GM15510 (cell line): ENCODE measurements around the gene ABHD2.

Experiments used
- POLR2A ChIP-seq: IDR thresholded peaks from 3 replicates; pipeline ENCODE4 v1.6.1; 2011; ENCODE audit warnings: borderline replicate concordance; ENCODE audit not compliant: insufficient read length; ENCODE audit errors: extremely low read depth

ABHD2 gene

DNA sequence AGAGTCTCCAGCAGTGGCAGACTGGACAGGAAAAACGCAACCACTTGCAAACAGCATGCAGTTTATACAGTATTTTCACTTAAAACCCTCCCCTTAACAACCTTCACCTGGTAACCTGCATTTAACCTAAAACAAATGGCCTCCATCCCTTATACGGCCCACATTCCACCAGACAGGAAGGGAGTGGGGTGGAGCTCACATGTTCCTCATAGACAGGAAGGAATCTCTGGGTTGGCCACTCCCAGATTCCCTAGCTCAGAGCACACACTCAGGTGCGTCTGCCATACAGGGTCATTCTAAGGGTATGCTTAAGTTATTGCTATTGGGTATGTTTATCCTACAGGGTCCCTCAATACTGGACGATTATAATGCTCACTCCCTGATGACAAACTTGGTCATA, 16.8 kb upstream of the ABHD2 start:
- TF ChIP-seq POLR2A: no peak

DNA sequence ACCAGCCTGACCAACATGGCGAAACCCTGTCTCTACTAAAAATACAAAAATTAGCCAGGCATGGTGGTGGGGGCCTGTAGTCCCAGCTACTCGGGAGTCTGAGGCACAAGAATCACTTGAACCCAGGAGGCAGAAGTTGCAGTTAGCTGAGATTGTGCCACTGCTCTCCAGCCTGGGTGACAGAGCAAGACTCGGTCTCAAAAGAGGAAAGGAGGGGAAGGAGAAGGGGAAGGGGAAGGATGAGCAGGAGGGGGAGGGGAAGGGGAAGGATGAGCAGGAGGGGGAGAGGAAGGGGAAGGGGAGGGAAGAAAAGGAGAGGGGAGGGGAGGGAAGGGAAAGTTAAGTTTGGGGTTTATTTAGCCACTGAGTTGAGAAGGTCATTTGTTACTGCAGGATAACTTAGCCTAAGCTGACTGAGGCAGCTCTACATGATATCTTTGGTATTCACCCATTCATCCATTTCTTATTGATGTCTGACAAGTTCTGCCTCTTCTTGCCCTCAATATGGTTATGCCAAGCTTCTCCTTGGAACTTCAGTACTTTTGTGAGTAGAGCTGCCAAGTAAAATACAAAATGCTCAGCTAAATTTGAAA, 15.9 kb upstream of the ABHD2 start:
- no peak for TF ChIP-seq POLR2A

DNA sequence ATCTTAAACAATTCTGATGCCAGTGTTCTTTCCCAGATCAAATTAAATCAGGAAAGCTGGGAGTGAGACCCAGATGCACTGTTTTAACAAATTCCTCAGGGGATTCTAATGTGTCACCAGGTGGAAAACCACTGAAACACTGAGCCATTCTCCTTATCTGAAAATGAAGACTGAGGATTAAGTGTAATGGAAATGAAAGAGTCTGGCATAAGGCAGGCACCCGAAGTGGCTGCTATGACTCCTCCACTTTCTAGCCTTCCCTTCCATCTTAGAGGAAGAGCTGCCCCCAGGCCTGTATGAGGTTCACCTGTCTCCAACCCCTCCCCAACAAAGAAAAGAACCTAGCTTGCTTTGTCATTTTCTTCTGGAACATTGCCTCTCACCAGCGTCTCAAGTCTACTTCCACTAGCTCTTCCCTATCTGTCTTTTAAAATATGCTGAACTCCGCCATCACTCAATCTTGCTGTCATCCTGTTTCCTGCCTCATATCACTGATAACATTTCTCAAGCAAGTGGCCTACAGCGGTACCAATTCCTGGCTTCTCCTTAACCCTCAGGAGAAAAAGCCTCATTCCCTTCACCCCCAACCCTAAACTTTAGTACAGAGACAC, 13.7 kb upstream of the ABHD2 start:
- no peak for TF ChIP-seq POLR2A

DNA sequence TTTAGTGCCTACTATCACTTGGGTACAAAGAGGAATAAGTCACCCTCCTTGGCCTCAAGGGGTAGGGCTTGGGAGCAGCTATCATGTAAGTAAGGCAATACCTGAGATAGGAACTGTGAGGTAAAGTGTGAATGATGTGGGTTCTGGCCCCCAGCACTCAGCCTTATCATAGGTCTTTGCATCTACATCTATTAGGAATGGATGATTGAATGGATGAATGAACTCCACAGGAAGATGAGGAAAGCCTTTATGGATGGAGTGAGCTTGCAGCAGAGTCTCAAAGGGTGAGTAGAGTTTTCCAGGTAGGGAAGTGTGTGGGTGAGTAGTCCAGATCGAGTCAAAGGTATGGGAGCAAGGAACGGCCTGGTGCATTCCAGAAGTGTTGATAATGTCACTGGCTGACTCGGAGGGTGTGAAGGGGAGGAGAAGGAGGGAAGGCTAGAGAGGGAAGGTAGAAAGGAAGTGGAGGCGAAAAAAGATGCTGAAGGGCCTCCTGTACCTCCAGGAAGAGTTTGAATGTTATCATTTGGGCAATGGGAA, 13.1 kb upstream of the ABHD2 start:
- TF ChIP-seq POLR2A: no peak

DNA sequence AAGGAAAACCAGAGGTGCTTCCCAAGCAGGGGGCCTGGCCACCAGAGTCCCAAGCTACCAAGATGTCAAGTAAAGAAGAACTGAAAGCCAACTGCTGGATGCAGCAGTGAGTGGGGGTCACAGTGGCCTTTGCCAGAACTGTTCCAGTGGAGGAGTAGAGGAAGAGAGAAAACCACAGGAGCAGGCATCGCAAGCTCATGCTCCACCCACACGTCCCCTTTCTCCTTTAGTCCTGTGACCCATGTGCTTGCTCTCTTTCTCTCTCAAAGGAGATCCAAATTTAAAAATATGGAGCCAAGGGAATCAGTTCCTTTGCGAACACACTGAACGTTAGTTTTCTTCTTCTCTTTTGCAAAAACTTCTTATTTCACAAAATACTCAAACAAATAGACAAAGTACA, 12.4 kb upstream of the ABHD2 start:
- no peak for TF ChIP-seq POLR2A

DNA sequence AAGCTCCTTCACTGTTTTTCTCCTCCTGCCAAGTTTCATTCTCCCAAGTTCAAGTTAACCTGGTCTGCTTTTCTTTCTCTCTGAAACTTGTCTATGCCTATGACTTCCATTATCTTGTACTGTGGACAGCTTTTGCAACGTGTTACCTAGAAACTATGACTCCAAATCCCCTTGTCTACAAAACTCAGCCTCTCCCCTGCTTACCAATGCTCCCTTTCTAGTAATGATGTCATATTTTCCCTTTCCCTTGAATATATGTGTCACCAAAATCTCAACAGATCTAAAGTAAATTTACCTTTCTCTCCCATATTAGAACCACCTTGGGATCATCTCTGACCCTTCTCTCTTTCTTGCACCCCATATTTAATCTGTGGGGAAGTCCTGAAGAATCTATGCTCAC, 10.5 kb upstream of the ABHD2 start:
- no peak for TF ChIP-seq POLR2A

DNA sequence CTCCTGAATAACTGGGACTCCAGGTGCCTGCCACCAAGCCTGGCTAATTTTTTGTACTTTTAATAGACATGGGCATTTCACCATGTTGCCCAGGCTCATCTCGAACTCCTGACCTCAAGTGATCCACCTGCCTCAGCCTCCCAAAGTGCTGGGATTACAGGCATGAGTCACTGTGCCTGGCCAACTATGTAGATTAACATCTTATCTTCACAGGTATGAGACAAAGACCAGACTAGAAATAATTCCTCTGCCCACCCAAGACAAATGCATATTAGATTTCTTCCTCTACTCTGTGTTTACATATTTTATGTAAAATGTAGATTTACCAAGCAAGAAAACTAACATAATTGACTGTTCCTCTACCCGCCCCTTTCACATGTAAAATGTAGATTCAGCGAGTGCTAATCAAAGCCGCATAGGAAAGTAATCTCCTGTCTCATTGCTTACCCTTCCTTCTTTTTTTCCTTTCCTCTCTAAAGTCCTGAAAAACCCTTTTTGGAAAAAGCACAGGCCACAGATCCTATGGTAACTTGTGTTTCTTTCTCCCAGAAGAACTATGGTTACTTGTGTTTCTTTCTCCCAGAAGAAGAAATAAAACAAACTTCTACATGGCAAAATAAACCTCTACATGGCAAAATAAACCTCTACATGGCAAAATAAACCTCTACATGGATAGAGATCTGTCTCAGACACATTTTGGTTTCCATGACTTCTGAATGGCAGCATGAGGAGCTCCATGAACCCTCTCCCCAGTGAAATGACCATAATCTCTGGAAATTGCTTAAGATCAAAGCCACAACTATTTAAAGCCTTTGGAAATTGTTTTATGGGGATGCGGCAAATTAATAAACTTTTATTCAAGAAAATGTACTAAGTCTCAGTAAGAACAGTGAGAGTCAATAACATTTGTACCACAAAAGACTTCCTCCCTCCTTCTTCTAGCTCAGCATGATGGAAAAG, 9.1 kb upstream of the ABHD2 start:
- no peak for TF ChIP-seq POLR2A

DNA sequence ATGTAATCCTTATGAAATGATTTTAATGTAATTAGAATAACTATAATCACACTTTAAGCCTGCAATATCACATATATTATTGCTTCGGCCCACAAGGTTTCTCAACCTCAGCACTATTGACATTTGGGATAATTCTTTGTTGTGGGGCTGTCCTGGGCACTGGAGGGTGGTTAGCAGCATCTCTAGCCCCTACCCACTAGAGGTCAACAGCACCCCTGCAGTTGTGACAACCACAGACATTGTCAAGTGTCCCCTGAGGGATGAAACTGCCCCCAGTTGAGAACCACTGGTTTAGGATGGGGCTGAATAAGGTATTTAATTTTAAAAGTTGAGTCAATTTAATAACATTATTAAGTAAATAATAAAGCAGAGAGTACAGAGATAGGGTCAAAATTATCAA, 6.4 kb upstream of the ABHD2 start:
- TF ChIP-seq POLR2A: no peak

DNA sequence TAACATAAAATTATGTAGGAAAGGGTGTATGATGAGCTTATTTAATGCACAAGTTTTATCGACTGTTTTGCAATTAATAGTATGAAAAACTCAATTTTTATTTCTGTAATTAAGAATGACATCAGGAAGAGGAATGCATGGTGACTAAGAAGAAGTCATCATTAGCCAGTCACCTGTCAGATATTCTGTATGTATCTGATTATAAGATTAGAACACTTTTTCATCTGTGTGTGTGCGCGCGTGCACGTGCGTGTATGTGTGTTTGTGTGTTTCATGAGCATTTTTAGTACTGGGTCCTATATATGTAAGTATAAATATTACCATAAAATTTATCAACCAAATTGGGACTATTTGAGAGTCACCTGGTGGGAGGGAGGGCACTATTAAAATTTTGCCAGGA, 5.0 kb upstream of the ABHD2 start:
- TF ChIP-seq POLR2A: no peak

DNA sequence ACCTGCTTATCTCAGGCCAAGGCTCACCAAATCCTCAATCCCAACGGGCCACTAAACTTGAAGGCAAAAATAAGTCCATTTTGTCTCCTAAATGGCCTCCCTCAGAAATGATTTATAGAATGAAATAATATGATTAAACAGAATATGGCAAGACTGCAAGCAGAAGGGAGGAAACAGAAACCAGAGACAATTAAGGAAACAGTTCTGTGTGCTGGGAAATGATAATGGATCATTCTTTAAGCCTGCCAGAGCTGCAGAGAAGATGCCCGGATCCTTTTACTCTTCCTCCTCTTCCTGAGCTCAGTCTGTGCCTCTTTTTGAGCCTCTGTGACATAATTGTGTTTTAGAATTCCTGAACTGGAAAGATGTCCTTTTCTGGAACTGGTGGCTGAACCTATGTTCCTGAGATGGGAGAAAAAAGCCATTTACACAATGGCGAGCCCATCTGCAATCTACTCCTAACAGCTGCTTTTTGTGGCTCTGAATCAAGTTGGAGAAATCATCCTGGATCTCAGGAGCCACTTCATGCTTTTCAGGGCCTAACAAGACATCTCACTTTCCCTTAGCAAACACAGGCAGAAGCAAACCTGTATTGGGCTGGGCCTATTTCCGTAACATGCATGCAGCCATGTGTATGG, 2.8 kb upstream of the ABHD2 start:
- TF ChIP-seq POLR2A: no peak

DNA sequence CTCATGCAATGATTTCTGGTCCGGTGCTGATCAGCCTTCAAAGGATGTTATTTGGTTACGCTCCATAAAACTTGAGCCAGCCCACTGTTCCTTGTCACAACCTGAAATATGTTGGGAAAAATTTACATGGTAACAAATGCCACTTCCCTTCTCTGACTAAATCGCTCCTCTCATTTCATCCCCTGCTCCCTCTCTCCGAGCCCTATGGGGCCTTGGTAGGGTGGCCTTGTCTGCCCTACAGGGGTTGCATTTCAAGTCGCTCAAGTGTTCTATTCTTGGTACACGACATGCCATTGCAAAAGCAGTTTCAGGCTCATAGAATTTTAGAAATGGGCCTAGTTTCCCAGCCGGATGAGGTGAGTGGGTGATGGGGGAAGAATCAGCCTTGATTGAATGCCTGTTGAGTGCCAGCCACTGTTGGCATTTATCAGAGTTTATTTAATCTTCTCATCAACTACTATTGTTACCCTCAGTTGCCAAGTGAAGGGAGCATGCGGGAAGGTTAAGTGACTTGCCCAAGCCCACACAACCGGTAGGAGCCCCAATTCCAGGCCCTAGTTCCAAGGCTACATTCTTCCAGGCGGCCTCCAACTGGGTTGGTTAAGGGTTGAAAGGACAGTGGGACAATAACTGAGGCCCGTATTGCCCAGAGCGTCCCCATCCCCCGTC, 961 bp upstream of the ABHD2 start:
- no peak for TF ChIP-seq POLR2A

DNA sequence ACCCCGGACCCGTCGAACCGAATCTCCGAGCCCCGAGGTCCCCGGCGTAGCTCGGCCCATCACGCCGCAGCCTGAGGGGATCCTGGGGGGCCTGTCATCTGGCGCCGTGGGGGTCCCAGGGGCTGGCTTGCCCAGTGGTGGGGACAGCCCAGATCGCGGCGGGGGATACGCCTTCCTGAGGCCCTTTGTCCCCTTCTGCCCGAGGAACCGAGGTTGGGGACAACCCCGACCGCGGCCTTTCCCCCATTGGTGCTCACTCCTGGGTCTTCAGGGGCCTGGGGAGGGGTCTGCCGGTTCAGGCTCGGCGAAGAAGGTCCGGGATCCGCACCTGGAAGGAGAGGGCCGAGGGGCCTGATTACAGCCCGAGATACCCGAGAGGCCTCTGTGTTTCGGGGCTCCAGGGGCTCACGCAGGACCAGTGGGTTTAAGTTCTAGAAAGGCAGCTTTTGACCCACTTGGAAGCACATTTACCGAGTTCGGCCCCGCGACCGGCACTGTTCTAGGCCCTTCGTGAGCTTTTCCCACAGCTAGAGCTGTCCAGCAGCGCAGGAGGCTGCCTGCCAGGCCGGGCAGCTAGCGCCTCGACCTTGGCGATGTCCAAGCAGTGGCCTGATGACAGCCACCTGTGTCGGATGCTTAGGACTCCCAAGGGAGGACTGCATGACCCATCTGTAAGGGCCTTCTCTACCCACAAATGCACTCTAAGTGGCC, 504 bp downstream of the ABHD2 start:
- TF ChIP-seq POLR2A: no peak

DNA sequence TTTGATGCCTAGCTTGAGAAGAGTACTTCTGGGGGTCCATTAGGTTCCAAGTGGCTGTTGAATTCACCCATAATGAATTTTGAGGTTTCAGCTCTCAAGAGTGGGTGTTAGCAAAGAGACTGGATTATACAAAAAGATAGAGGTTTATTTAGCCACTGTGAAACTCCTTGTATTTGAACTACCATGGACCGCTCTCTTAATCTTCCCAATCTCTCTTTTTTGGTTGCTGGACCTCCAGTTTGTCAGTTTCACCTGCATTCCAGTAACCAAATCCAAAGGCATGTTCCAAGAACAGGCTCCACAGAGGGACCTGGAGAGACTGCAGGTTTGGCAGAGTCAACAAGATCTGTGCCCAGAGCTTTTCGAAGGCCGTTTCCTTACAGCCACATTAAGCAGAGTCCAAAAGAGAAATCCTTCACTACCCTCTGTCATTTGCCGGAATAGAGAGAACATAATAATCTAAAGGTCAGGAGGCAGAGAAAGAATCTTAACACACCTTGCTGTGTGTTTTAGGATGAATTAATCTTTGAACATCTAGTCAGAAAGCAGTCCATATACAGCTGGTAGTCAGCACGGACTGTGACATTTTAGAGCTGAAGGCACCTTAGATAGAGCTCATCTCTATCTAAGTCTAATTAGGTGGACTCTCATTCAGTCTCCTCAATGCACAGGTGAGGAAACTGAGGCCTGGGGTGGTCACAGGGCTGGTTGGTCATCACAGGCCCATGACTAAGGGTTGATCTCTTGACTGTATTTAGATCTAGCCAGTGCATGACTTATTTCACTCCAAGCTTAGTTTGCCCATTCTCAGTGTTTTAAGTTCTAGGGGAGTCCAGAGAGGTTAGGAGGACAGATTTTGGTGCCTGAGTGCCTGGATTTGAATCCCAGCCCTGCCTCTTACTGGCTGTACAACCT, 1.3 kb downstream of the ABHD2 start:
- no peak for TF ChIP-seq POLR2A
